GM12874 (cell line): ENCODE results near the gene FHIT.

Experiments
- CTCF ChIP-seq: IDR thresholded peaks from 2 replicates; pipeline ENCODE4 v1.5.1; 2011; ENCODE audit warnings: low read depth, mild to moderate bottlenecking, control low read depth, low read length, moderate library complexity; ENCODE audit not compliant: insufficient read depth

FHIT gene

GRCh38 chr3:60182697-60183096 lies 1068.6 kb downstream of the FHIT start:
- no peak for TF ChIP-seq CTCF

- TF ChIP-seq CTCF, result no peak
These were observed 1072.2 kb downstream of the FHIT start for GRCh38 chr3:60178931-60179653.

GRCh38 chr3:60177726-60178125 lies 1073.5 kb downstream of the FHIT start:
- no peak for TF ChIP-seq CTCF

GRCh38 chr3:60176614-60177013 lies 1074.6 kb downstream of the FHIT start:
- no peak for TF ChIP-seq CTCF

- TF ChIP-seq CTCF, result no peak
These were observed 1075.6 kb downstream of the FHIT start for GRCh38 chr3:60175680-60176079.

GRCh38 chr3:60169755-60170154 lies 1081.5 kb downstream of the FHIT start:
- TF ChIP-seq CTCF, result no peak

- TF ChIP-seq CTCF, result no peak
These were observed 1084.1 kb downstream of the FHIT start for GRCh38 chr3:60167186-60167585.
